Lower leg skin (tissue), 4 donors: ENCODE data around the gene MPEG1. TPM values are rescaled to one million over a fixed set of nuclear protein-coding genes. Genes with fewer than 3 reads are reported as not detected.

ENCODE experiments used
- DNase-seq, 2 donors: peaks; one replicate each; pipeline ENCODE4 v3.0.0-alpha.2; 2019; ENCODE audit warnings: low spot score in 2 of 2
- H3K4me3 ChIP-seq: fragments of 200-600 bp; sonication (generic); 2 replicates; pipeline ENCODE4 v1.5.1; 2017; ENCODE audit warnings: mild to moderate bottlenecking, low read depth; ENCODE audit not compliant: poor library complexity, severe bottlenecking
- POLR2A ChIP-seq, 2 donors: fragments of 450-650 bp; IDR thresholded peaks; one replicate each; pipeline ENCODE4 v1.6.1; 2016 to 2017; ENCODE audit warnings: antibody characterized with exemption in 2 of 2, mild to moderate bottlenecking in 1 of 2, moderate library complexity in 1 of 2
- WGBS, 2 donors: methylation state at CpG; one replicate each; pipeline ENCODE4 v1.1.5; 2018; 5-methylcytosine and 5-hydroxymethylcytosine counted together
- intact Hi-C: fragments of 100-400 bp; cut with DNase I; formaldehyde crosslinking; loops from one replicate; pipeline ENCODE4 v1.15.0; 2023; ENCODE audit warnings: low total_unique reads
- total RNA-seq, 4 donors: library from RNA; depleted of rRNA; stranded (reverse); fragments of >200 nt; gene quantifications; one replicate each; pipeline ENCODE4 v1.1.0, GENCODE V29; 2016
- TF ChIP-seq, protein P1 (sequence below), 3 donors: fragments of 450-650 bp; IDR thresholded peaks; one replicate each; pipeline ENCODE4 v1.5.1; 2016; ENCODE audit warnings: antibody characterized with exemption in 3 of 3, mild to moderate bottlenecking in 3 of 3, moderate library complexity in 2 of 3

MPEG1 gene
- total RNA-seq, 4 donors from 2014 or later: 2.1 to 6.9 (median 3.8) TPM

DNA sequence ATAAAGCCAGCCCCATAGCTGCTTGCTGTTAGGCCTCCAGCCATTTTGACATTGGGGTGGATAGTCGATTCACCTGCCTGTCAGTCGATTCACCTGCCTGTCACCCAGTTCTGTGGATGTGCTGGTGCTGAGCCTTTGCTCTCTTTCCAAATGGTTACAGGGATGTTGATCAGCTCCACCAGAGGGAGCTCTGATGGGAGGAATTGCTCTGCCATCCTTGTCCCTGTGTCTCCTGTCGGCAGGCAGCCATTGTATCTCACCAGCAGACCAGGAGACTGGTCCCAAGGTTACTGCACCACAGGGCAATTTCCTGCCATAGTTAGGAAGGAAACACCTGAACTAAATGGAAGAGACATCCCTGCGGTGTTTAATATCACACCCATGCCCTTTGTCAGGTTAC is 6.1 kb downstream of the MPEG1 start:
- no peak overlapping the region for H3K4me3 ChIP-seq
- DNase-seq: no peak
- no peak for TF ChIP-seq POLR2A (IDR thresholded peaks at IDR 0.05)
- TF ChIP-seq, protein P1, sequence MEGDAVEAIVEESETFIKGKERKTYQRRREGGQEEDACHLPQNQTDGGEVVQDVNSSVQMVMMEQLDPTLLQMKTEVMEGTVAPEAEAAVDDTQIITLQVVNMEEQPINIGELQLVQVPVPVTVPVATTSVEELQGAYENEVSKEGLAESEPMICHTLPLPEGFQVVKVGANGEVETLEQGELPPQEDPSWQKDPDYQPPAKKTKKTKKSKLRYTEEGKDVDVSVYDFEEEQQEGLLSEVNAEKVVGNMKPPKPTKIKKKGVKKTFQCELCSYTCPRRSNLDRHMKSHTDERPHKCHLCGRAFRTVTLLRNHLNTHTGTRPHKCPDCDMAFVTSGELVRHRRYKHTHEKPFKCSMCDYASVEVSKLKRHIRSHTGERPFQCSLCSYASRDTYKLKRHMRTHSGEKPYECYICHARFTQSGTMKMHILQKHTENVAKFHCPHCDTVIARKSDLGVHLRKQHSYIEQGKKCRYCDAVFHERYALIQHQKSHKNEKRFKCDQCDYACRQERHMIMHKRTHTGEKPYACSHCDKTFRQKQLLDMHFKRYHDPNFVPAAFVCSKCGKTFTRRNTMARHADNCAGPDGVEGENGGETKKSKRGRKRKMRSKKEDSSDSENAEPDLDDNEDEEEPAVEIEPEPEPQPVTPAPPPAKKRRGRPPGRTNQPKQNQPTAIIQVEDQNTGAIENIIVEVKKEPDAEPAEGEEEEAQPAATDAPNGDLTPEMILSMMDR (IDR thresholded peaks at IDR 0.05): no peak
- intact Hi-C loops: loop anchor here (2.0 kb wide), 1 partner anchor 36 kb away; no protein-coding TSS in a partner anchor
- 66 to 75% methylated on average over 4 of the region's 4 CpGs for WGBS, 2 donors

DNA sequence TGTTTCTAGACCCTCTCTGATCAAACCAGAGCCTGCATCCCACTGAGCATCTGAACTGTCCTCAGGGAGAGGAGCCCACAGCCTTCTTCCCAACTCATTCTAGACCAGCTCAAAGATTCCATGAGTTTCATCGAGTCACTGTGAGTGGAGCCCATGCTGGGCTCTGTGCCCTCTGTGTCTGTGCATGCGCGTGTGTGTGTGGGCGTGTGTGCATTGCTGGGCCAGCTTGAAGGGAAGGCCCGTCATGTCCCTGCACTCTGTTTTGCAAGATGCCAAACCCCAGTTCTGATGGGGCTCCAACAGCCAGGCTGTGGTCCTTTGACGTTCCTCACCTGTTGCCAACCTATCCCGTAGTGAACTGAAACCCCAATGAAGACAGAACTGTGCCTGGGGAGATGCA is 7.1 kb downstream of the MPEG1 start:
- no peak overlapping the region for H3K4me3 ChIP-seq
- TF ChIP-seq, protein P1 (IDR thresholded peaks at IDR 0.05): no peak
- no peak for TF ChIP-seq POLR2A (IDR thresholded peaks at IDR 0.05)
- intact Hi-C loops: loop anchor here (2.0 kb wide), 1 partner anchor 35 kb away; no protein-coding TSS in a partner anchor
- no peak for DNase-seq
- WGBS, 2 donors: 74 to 84% methylated on average over 7 of the region's 7 CpGs

DNA sequence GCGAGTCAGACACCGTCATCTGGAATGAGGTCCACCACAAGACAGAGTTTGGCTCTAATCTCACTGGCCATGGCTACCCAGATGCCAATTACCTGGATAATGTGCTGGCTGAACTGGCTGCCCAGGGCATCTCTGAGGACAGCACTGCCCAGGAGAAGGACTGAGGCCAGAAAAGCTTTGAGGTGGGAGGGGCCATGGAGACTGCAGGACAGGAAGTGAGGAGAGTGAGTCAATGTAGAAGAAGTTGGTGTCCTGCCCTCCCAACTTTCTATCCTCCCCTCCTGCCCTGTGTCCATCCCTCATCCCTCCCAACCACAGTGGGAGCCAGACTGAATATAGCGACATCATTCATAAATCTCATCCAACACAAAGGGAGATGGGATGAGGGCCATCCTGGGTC is 8.0 kb downstream of the MPEG1 start:
- H3K4me3 ChIP-seq: no peak overlapping the region
- 94 to 97% methylated on average over 3 of the region's 3 CpGs for WGBS, 2 donors
- DNase-seq: no peak
- intact Hi-C loops: loop anchor here (5.0 kb wide), 1 partner anchor 338 kb away; no protein-coding TSS in a partner anchor
- no peak for TF ChIP-seq POLR2A (IDR thresholded peaks at IDR 0.05)
- TF ChIP-seq, protein P1 (IDR thresholded peaks at IDR 0.05): no peak

DNA sequence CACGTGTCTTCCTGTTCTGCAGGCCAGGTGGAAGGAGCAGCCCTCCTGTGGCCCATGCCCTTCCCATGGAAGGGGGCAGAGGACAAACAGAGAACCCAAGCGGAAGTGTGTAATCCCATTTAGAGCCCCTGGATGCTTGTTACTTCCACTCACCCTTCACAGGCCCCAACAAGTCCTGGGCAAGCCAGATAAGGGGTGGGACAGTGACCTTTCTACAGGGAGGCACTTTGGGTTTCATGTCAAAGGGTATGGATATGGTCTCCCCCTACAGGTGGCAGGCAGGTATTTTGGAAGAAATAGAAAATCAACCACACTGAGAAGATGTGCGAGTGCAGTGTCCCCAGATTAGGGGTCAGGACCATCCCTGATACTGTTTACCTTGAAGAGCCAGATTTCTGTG is 11.4 kb downstream of the MPEG1 start:
- intact Hi-C loops: loop anchor here (5.0 kb wide), 1 partner anchor 341 kb away; no protein-coding TSS in a partner anchor
- 92 to 98% methylated on average over 3 of the region's 3 CpGs for WGBS, 2 donors
- TF ChIP-seq POLR2A (IDR thresholded peaks at IDR 0.05): no peak
- TF ChIP-seq, protein P1 (IDR thresholded peaks at IDR 0.05): no peak
- DNase-seq: no peak
- H3K4me3 ChIP-seq: no peak overlapping the region

DNA sequence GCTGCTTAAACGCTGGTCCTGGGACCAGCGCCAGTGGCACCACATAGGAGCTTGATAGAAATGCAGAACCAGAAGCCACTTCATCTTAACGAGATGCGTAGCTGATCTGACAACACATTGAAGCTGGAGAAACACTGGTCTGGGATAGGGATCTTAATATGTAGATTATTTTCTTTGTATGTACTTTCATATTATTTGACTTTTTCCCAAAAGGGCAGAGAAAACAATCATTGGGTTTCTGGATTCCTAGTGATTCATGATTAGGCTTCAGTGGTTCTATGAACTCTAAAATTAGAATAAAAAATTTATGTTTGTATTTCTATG is 12.3 kb downstream of the MPEG1 start:
- H3K4me3 ChIP-seq: no peak overlapping the region
- WGBS, 2 donors: 40 to 54% methylated on average over 4 of the region's 4 CpGs
- TF ChIP-seq, protein P1 (IDR thresholded peaks at IDR 0.05): no peak
- TF ChIP-seq POLR2A (IDR thresholded peaks at IDR 0.05): no peak
- DNase-seq: no peak
- intact Hi-C loops: loop anchor here (5.0 kb wide), 1 partner anchor 342 kb away; no protein-coding TSS in a partner anchor
